GM19372 (cell line): ENCODE data around the gene SORBS2.

ENCODE experiments used
- ATAC-seq: cut with Tn5 transposase; IDR thresholded peaks from one replicate; pipeline ENCODE4 v1.9.1; 2021; ENCODE audit warnings: mild to moderate bottlenecking, low read depth, moderate library complexity; ENCODE audit not compliant: unreplicated experiment

The SORBS2 gene

GRCh38 chr4:185651851-185652250 lies 160.1 kb downstream of the SORBS2 start:
- no peak for ATAC-seq

- ATAC-seq: no peak
Measured at GRCh38 chr4:185651137-185651677, 160.8 kb downstream of the SORBS2 start.

GRCh38 chr4:185648631-185649030 lies 163.4 kb downstream of the SORBS2 start:
- ATAC-seq: no peak

- no peak for ATAC-seq
Measured at GRCh38 chr4:185645403-185645802, 166.6 kb downstream of the SORBS2 start.

GRCh38 chr4:185644408-185644807 lies 167.6 kb downstream of the SORBS2 start:
- ATAC-seq: no peak

GRCh38 chr4:185642907-185643306 lies 169.1 kb downstream of the SORBS2 start:
- ATAC-seq: no peak

- no peak for ATAC-seq
Measured at GRCh38 chr4:185640811-185641675, 171.0 kb downstream of the SORBS2 start.

- no peak for ATAC-seq
Measured at GRCh38 chr4:185638548-185639301, 173.3 kb downstream of the SORBS2 start.

GRCh38 chr4:185638093-185638492 lies 173.9 kb downstream of the SORBS2 start:
- no peak for ATAC-seq

- ATAC-seq: no peak
Measured at GRCh38 chr4:185637163-185637875, 174.7 kb downstream of the SORBS2 start.

- no peak for ATAC-seq
Measured at GRCh38 chr4:185634066-185634652, 177.8 kb downstream of the SORBS2 start.

GRCh38 chr4:185626798-185627197 lies 185.2 kb downstream of the SORBS2 start:
- ATAC-seq: no peak

- no peak for ATAC-seq
Measured at GRCh38 chr4:185625503-185625902, 186.5 kb downstream of the SORBS2 start.

GRCh38 chr4:185624259-185624589 lies 187.8 kb downstream of the SORBS2 start:
- ATAC-seq: no peak

GRCh38 chr4:185623444-185624258 lies 188.3 kb downstream of the SORBS2 start:
- ATAC-seq: no peak

- no peak for ATAC-seq
Measured at GRCh38 chr4:185608185-185608584, 203.8 kb downstream of the SORBS2 start.

GRCh38 chr4:185602397-185602796 lies 209.6 kb downstream of the SORBS2 start:
- no peak for ATAC-seq

GRCh38 chr4:185600801-185601434 lies 211.1 kb downstream of the SORBS2 start:
- no peak for ATAC-seq

- ATAC-seq: no peak
Measured at GRCh38 chr4:185599553-185600243, 212.3 kb downstream of the SORBS2 start.
